ENCODE data around the gene TOR4A.

DNA sequence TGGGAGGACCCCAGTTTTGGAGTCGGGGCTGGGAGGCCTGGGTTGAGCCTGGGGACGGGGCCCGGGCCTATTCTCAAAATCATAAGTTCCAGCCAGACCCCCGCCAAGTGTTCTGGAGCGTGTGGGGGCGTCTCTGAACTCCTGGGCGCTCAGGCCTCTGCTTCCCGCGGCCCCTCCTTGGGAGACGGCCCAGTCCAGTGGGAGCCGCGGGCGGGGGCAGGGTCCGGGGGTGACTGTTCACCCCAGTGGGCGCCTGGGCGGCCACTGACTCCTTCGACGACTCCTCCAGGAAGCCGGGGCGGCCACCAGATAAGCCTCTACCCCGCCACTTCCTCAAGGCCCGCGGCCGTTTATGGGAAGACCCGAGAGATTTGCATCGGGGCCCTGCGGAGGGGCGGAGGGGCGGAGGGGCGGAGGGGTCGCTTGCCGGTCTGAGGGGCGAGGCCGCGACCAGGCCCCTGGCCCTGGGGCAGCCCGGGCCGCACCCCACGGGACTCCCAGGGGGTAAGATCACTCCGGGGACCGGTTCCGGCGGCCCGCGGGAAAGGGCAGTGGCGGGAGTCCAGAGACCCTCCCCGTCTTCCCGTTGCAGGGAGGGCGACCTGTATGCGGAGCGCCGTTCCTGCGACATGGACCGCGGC, 655 bp downstream of the TOR4A start:
- TF ChIP-seq POLR2AphosphoS5 (IDR thresholded peaks at IDR 0.05; ENCODE audit: low read depth, low read length) = no peak
- TF ChIP-seq TAF1 (IDR thresholded peaks at IDR 0.05; ENCODE audit: borderline replicate concordance, insufficient read depth, low read length) = no peak
- TF ChIP-seq SIN3A (IDR thresholded peaks at IDR 0.05; ENCODE audit: borderline replicate concordance, insufficient read depth, low read length) = no peak
- TF ChIP-seq, protein P1, sequence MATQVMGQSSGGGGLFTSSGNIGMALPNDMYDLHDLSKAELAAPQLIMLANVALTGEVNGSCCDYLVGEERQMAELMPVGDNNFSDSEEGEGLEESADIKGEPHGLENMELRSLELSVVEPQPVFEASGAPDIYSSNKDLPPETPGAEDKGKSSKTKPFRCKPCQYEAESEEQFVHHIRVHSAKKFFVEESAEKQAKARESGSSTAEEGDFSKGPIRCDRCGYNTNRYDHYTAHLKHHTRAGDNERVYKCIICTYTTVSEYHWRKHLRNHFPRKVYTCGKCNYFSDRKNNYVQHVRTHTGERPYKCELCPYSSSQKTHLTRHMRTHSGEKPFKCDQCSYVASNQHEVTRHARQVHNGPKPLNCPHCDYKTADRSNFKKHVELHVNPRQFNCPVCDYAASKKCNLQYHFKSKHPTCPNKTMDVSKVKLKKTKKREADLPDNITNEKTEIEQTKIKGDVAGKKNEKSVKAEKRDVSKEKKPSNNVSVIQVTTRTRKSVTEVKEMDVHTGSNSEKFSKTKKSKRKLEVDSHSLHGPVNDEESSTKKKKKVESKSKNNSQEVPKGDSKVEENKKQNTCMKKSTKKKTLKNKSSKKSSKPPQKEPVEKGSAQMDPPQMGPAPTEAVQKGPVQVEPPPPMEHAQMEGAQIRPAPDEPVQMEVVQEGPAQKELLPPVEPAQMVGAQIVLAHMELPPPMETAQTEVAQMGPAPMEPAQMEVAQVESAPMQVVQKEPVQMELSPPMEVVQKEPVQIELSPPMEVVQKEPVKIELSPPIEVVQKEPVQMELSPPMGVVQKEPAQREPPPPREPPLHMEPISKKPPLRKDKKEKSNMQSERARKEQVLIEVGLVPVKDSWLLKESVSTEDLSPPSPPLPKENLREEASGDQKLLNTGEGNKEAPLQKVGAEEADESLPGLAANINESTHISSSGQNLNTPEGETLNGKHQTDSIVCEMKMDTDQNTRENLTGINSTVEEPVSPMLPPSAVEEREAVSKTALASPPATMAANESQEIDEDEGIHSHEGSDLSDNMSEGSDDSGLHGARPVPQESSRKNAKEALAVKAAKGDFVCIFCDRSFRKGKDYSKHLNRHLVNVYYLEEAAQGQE (IDR thresholded peaks at IDR 0.05; ENCODE audit: insufficient read depth in 1 of 2, low read depth in 2 of 2, low read length in 2 of 2) = no peak

Measured in PFSK-1 (cell line).